Left lung (tissue), 10 donors: ENCODE measurements around the gene RNF121. TPM values are rescaled to one million over a fixed set of nuclear protein-coding genes. Genes with fewer than 3 reads are reported as not detected.

ENCODE experiments used
- ATAC-seq: fragments of 200-7000 bp; cut with Tn5 transposase; one replicate; pipeline ENCODE4 v1.9.1; 2020; ENCODE audit warnings: moderate library complexity
- DNase-seq, 4 donors: peaks; one replicate each; pipeline ENCODE4 v3.0.0-alpha.2; 2013 to 2020
- H3K27ac ChIP-seq, 2 donors: fragments of 200-600 bp; sonication (generic) in 1 of 2; one replicate each; pipeline versions ENCODE4 v1.5.0 to v1.8.0; 2020 to 2021
- H3K27me3 ChIP-seq, 2 donors: fragments of 200-600 bp; sonication (generic) in 1 of 2; one replicate each; pipeline versions ENCODE4 v1.5.0 to v1.8.0; 2020 to 2021
- H3K36me3 ChIP-seq, 2 donors: fragments of 200-600 bp; sonication (generic) in 1 of 2; one replicate each; pipeline versions ENCODE4 v1.5.0 to v1.8.0; 2020 to 2021
- H3K4me1 ChIP-seq, 2 donors: fragments of 200-600 bp; one replicate each; pipeline ENCODE4 v1.8.0; 2021
- H3K4me3 ChIP-seq, 2 donors: fragments of 200-600 bp; sonication (generic) in 1 of 2; one replicate each; pipeline versions ENCODE4 v1.5.0 to v1.8.0; 2020 to 2021; ENCODE audit warnings: mild to moderate bottlenecking in 1 of 2
- H3K9me3 ChIP-seq, 2 donors: fragments of 200-600 bp; sonication (generic) in 1 of 2; one replicate each; pipeline versions ENCODE4 v1.5.0 to v1.8.0; 2020 to 2021
- intact Hi-C, 2 donors: fragments of 100-400 bp; cut with DNase I; formaldehyde crosslinking; loops; one replicate each; pipeline versions ENCODE4 v1.11.2 to v1.14.2; 2022
- polyA plus RNA-seq, 6 donors: library from polyadenylated mRNA; unstranded; fragments of 120-200 nt; gene quantifications; one replicate each; pipeline ENCODE4 v1.2.1, GENCODE V29; 2013; ENCODE audit not compliant: insufficient read length in 6 of 6
- total RNA-seq, 2 donors: library from RNA; stranded (reverse); fragmentation: NEBNext Ultra II Directional; extraction: Animal tissue kit (Norgen Biotek cat#: 25700); gene quantifications; one replicate each; pipeline ENCODE4 v1.2.1, GENCODE V29; 2021
- TF ChIP-seq, protein P1 (sequence below), 2 donors: fragments of 200-600 bp; sonication (generic) in 1 of 2; IDR thresholded peaks; one replicate each; pipeline versions ENCODE4 v1.5.0 to v1.8.0; 2021; ENCODE audit warnings: antibody characterized with exemption in 2 of 2
- donor health status: DM: no; HTN: yes; CAD: no.
- donor health status: DM: no; HTN: no; CAD: no.

Gene RNF121
- total and polyA plus RNA-seq, 8 donors, result 30.3 to 40.6 (median 33.8) TPM

DNA sequence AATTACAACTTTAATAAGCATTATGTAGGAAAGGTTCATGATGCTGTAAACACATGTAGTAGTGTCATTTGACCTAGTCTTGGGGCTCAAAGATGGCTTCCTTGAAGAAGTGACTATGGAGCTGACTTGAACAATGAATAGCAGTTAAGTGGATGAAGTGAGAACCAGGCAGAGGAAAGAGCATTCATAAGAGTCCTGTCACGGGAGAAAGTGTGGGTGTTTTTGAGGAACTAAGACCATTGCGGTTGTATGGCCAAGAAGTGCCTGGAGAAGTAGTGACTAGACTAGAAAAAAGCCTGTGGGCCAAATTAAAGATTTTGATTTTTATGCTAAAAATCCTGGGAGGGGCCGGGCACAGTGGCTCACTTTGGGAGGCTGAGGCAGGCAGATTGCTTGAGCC lies 62.6 kb downstream of the RNF121 start:
- Histone ChIP-seq H3K4me3 (no peak overlapping the region), H3K36me3 (peaks cover 0 to 9% of the 10 kb centered on the region in 2 donors), H3K27ac (peak overlapping the region in 1 of 2 donors; percentile 51), H3K9me3 (no peaks in the 10 kb centered on the region), H3K27me3 (no peaks in the 10 kb centered on the region), H3K4me1 (peaks cover 4 to 8% of the 10 kb centered on the region in 2 donors)
- TF ChIP-seq, protein P1, sequence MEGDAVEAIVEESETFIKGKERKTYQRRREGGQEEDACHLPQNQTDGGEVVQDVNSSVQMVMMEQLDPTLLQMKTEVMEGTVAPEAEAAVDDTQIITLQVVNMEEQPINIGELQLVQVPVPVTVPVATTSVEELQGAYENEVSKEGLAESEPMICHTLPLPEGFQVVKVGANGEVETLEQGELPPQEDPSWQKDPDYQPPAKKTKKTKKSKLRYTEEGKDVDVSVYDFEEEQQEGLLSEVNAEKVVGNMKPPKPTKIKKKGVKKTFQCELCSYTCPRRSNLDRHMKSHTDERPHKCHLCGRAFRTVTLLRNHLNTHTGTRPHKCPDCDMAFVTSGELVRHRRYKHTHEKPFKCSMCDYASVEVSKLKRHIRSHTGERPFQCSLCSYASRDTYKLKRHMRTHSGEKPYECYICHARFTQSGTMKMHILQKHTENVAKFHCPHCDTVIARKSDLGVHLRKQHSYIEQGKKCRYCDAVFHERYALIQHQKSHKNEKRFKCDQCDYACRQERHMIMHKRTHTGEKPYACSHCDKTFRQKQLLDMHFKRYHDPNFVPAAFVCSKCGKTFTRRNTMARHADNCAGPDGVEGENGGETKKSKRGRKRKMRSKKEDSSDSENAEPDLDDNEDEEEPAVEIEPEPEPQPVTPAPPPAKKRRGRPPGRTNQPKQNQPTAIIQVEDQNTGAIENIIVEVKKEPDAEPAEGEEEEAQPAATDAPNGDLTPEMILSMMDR (IDR thresholded peaks at IDR 0.05), result no peak
- intact Hi-C loops, result no loop called here
- DNase-seq, result no peak
- peak; percentile 67 for ATAC-seq

DNA sequence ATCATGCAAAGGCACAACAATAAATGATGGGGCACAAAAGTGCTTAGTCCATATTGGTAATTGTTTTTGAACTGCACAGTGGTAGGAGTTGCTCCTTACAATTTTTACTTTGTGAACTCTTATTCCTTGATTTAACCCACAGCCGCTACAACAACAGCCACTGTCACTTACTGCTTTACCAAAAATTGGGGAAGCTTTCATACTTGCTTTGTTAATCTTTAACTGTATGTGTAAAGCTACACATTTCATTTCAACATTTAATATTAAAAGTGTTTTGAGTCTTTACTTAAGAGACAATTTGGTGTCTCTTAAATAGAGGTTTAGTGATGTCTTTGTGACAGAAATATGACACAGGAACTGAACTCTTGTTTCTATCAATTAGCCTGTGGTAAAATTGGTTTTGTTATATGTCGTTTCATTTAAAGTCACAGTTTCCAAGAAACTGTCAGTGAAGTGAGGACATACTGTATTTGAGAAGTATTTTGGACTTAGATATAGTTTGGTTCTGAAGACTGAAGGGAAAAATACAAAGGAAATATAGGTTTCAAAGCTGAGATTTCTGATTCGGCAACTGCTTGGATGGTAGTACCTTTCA lies 63.4 kb downstream of the RNF121 start:
- H3K27me3 ChIP-seq, result no peaks in the 10 kb centered on the region
- H3K4me3 ChIP-seq, result no peak overlapping the region
- TF ChIP-seq, protein P1 (IDR thresholded peaks at IDR 0.05), result no peak
- peak overlapping the region in 1 of 2 donors; percentile 51 for H3K27ac ChIP-seq
- ATAC-seq (no peak), DNase-seq (no peak)
- peaks cover 4 to 15% of the 10 kb centered on the region in 2 donors for H3K4me1 ChIP-seq
- intact Hi-C loops, result no loop called here
- H3K36me3 ChIP-seq, result peaks cover 0 to 5% of the 10 kb centered on the region in 2 donors
- H3K9me3 ChIP-seq, result no peaks in the 10 kb centered on the region

DNA sequence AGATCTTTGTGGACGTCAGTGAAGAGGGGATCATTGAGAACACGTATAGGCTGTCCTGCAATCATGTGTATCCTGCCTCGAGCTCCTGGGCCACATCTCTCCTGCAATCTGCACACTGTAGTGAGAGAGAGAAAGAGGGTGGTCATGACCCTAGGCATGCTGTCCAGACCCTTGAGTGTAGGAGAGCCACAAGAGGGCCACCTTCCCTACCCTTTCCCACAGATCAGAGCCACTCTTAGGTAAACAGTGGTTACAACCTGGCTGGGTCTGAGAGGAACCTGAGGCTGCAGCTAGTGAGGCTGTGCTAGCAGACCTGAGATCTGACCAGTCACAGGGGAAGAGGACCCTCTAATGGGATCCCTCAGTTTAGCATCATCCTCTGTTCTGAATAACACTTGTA lies 65.9 kb downstream of the RNF121 start:
- Histone ChIP-seq H3K36me3 (peaks cover 0 to 5% of the 10 kb centered on the region in 2 donors), H3K4me3 (no peak overlapping the region), H3K27ac (no peak overlapping the region), H3K27me3 (no peaks in the 10 kb centered on the region), H3K9me3 (no peaks in the 10 kb centered on the region), H3K4me1 (peaks cover 6 to 40% of the 10 kb centered on the region in 2 donors)
- no peak for ATAC-seq
- TF ChIP-seq, protein P1 (IDR thresholded peaks at IDR 0.05), result no peak
- no peak for DNase-seq
- intact Hi-C loops, result no loop called here

DNA sequence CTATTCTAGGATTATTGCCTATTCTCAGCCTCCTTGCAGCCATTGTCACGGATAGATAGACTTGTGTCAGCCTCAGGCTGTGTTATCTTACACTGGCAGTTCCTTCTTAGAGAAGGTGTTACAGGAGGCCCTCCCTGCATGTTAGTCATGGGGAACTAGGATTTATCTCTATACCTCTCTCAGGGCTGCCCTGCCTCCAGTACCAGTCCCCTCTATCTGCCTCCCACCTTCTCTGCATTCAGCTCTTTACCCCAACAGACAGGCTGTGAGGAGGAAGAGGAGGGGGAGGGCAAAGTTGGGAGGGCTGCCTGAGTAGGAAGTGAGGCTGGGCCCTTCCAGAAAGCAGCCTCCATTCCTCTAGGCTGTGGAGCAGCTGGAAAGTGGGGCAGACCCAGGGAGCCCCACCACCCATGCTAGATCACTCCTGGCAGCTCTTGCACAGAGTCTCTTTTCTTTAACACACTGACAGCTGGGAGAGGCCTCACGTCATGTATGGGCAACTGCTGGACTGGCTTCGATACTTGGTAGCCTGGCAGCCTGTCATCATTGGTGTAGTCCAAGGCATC lies 67.0 kb downstream of the RNF121 start:
- H3K4me1 ChIP-seq, result peaks cover 9 to 49% of the 10 kb centered on the region in 2 donors
- DNase-seq (no peak), ATAC-seq (no peak)
- intact Hi-C loops, result no loop called here
- no peaks in the 10 kb centered on the region for H3K9me3 ChIP-seq
- no peak overlapping the region for H3K4me3 ChIP-seq
- peaks cover 0 to 9% of the 10 kb centered on the region in 2 donors for H3K36me3 ChIP-seq
- H3K27ac ChIP-seq, result no peak overlapping the region
- no peaks in the 10 kb centered on the region for H3K27me3 ChIP-seq
- TF ChIP-seq, protein P1 (IDR thresholded peaks at IDR 0.05), result no peak

DNA sequence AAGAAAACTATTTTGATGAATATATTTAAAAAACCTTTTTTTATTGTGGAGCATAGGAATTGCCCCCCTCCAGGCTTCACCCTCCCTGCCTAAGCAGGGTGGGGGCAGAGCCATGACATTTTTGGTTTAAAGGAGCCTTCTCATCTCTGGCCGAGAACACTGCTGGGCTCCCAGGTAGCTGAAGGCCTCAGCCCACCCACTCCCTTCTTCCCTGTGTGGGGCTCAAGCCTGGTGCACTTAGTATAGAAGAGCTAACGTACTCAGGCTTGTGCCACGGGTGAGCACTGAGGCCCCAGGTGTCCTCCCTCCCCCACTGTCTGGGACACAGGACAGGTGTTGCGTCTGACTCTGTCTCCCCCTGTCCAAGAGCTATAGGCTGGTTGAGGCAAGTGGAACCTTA lies 67.7 kb downstream of the RNF121 start:
- Histone ChIP-seq H3K27me3 (no peaks in the 10 kb centered on the region), H3K27ac (peak overlapping the region in 1 of 2 donors; percentile 40), H3K9me3 (no peaks in the 10 kb centered on the region), H3K4me3 (no peak overlapping the region), H3K36me3 (peaks cover 0 to 14% of the 10 kb centered on the region in 2 donors), H3K4me1 (peaks cover 9 to 53% of the 10 kb centered on the region in 2 donors)
- DNase-seq (no peak), ATAC-seq (no peak)
- intact Hi-C loops, result no loop called here
- TF ChIP-seq, protein P1 (IDR thresholded peaks at IDR 0.05), result no peak
